Measurements from ENCODE around the gene SRGAP3.

The SRGAP3 gene

DNA sequence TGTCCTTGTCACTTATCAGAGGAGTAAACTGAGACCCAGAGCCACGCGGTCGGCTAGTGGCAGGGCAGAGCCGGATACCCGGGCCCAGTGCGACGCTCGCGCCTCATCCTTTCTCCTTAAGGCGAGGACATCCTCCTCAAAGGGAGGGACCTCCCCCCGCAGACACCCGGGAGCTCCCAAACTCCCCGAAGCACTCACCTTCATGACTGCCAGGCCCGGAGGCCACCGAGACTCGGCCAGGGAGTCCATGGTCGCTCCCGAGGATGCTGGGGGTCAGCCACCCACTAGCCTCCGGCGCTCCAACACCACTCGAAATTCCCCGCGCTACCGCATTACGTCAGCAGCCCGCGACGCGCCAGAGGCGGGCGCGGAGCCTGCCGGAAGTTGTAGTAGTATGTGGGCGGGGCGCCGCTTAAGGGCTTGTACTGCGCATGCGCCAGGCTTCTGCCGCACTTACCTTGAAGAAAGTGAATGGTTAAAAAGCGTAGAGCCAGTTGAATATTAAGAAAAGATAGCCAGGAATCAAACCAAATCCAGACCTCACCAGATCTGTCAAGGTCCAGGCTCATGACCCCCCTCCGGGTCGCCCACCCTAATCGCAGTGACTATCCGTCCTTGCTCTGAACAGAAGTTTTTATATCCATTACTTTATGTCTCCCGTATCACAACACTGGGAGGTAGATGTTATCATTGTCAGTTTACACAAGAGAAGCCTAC is 286.2 kb downstream of the SRGAP3 start, which contains the start of gene RAD18:
RAD18 (minus strand) TSS at position 336 of the 717 bp plus-strand sequence; CDS start at position 249, 87 bp downstream.
- Histone ChIP-seq H3K27ac (ENCODE audit: low read depth, low read length) (peak within 1 kb of the TSS; percentile 65), H3K4me1 (ENCODE audit: control insufficient read depth in 1 of 2, insufficient read depth in 2 of 2, low read length in 2 of 2) (peaks cover 51 to 55% of the 10 kb centered on the region in 2 donors), H3K4me3 (ENCODE audit: low read depth in 1 of 2, low read length in 2 of 2) (peak within 1 kb of the TSS; percentile 92 to 97), H3K9me3 (ENCODE audit: control insufficient read depth in 1 of 2, low read length in 2 of 2) (no peaks in the 10 kb centered on the region), H3K9ac (ENCODE audit: low read depth in 1 of 2, low read length in 2 of 2) (peak within 1 kb of the TSS; percentile 73 to 81), H3K36me3 (ENCODE audit: control insufficient read depth in 1 of 2, insufficient read depth in 2 of 2, low read length in 2 of 2) (peaks cover 3 to 10% of the 10 kb centered on the region in 2 donors), H3K27me3 (ENCODE audit: control insufficient read depth in 1 of 2, insufficient read depth in 2 of 2, low read length in 2 of 2) (no peaks in the 10 kb centered on the region)

DNA sequence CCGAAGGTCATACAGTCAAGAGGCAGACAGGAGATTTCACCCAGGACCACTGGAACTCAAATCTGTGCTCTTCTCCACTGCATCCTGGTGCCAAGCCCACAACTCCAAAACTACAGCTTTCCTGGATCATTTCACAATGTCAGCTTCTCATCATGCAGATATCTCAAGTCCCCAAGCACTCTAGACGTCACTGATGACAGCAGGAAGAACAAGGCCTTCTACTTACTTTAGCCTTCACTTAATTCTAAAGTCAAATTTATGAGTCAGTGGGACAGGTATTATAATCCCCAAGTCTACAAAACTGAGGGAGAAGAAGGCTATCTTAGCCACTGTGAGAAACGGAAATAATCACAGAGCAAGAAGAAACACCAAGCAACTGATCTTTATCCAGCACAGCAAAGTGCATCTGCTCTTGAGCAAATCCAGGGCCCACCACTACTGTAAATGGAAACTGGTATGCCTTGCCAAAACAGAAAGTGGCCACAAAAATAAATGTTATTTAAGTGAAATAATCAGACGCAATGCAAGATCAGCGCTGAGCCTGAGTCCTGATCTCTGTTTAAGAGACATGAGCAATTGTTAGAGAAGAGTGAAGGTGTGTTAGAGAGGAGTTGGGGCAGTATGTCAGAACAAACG is 287.1 kb downstream of the SRGAP3 start:
- peaks cover 42 to 45% of the 10 kb centered on the region in 2 donors for H3K4me1 ChIP-seq (ENCODE audit: control insufficient read depth in 1 of 2, insufficient read depth in 2 of 2, low read length in 2 of 2)
- H3K9ac ChIP-seq (ENCODE audit: low read depth in 1 of 2, low read length in 2 of 2), result peak overlapping the region; percentile 73 to 81
- H3K4me3 ChIP-seq (ENCODE audit: low read depth in 1 of 2, low read length in 2 of 2), result peak overlapping the region; percentile 92 to 97
- no peaks in the 10 kb centered on the region for H3K27me3 ChIP-seq (ENCODE audit: control insufficient read depth in 1 of 2, insufficient read depth in 2 of 2, low read length in 2 of 2)
- H3K27ac ChIP-seq (ENCODE audit: low read depth, low read length), result no peak overlapping the region
- H3K36me3 ChIP-seq (ENCODE audit: control insufficient read depth in 1 of 2, insufficient read depth in 2 of 2, low read length in 2 of 2), result peaks cover 7 to 19% of the 10 kb centered on the region in 2 donors
- H3K9me3 ChIP-seq (ENCODE audit: control insufficient read depth in 1 of 2, low read length in 2 of 2), result no peaks in the 10 kb centered on the region

GRCh38 chr3:8959668-8960067 is 289.8 kb downstream of the SRGAP3 start:
- no peak overlapping the region for H3K4me3 ChIP-seq (ENCODE audit: low read depth in 1 of 2, low read length in 2 of 2)
- H3K27me3 ChIP-seq (ENCODE audit: control insufficient read depth in 1 of 2, insufficient read depth in 2 of 2, low read length in 2 of 2), result no peaks in the 10 kb centered on the region
- H3K9ac ChIP-seq (ENCODE audit: low read depth in 1 of 2, low read length in 2 of 2), result no peak overlapping the region
- no peak overlapping the region for H3K27ac ChIP-seq (ENCODE audit: low read depth, low read length)
- H3K9me3 ChIP-seq (ENCODE audit: control insufficient read depth in 1 of 2, low read length in 2 of 2), result no peaks in the 10 kb centered on the region
- H3K36me3 ChIP-seq (ENCODE audit: control insufficient read depth in 1 of 2, insufficient read depth in 2 of 2, low read length in 2 of 2), result peaks cover 7 to 36% of the 10 kb centered on the region in 2 donors
- H3K4me1 ChIP-seq (ENCODE audit: control insufficient read depth in 1 of 2, insufficient read depth in 2 of 2, low read length in 2 of 2), result peaks cover 23 to 26% of the 10 kb centered on the region in 2 donors

GRCh38 chr3:8954938-8955763 is 294.3 kb downstream of the SRGAP3 start:
- H3K4me3 ChIP-seq (ENCODE audit: low read depth in 1 of 2, low read length in 2 of 2), result no peak overlapping the region
- no peaks in the 10 kb centered on the region for H3K27me3 ChIP-seq (ENCODE audit: control insufficient read depth in 1 of 2, insufficient read depth in 2 of 2, low read length in 2 of 2)
- H3K36me3 ChIP-seq (ENCODE audit: control insufficient read depth in 1 of 2, insufficient read depth in 2 of 2, low read length in 2 of 2), result peaks cover 7 to 36% of the 10 kb centered on the region in 2 donors
- no peaks in the 10 kb centered on the region for H3K9me3 ChIP-seq (ENCODE audit: control insufficient read depth in 1 of 2, low read length in 2 of 2)
- no peaks in the 10 kb centered on the region for H3K4me1 ChIP-seq (ENCODE audit: control insufficient read depth in 1 of 2, insufficient read depth in 2 of 2, low read length in 2 of 2)
- H3K27ac ChIP-seq (ENCODE audit: low read depth, low read length), result no peak overlapping the region
- no peak overlapping the region for H3K9ac ChIP-seq (ENCODE audit: low read depth in 1 of 2, low read length in 2 of 2)

- Histone ChIP-seq H3K36me3 (ENCODE audit: control insufficient read depth in 1 of 2, insufficient read depth in 2 of 2, low read length in 2 of 2) (peaks cover 5 to 26% of the 10 kb centered on the region in 2 donors), H3K9me3 (ENCODE audit: control insufficient read depth in 1 of 2, low read length in 2 of 2) (no peaks in the 10 kb centered on the region), H3K27me3 (ENCODE audit: control insufficient read depth in 1 of 2, insufficient read depth in 2 of 2, low read length in 2 of 2) (no peaks in the 10 kb centered on the region), H3K27ac (ENCODE audit: low read depth, low read length) (no peak overlapping the region), H3K9ac (ENCODE audit: low read depth in 1 of 2, low read length in 2 of 2) (no peak overlapping the region), H3K4me3 (ENCODE audit: low read depth in 1 of 2, low read length in 2 of 2) (no peak overlapping the region), H3K4me1 (ENCODE audit: control insufficient read depth in 1 of 2, insufficient read depth in 2 of 2, low read length in 2 of 2) (no peaks in the 10 kb centered on the region)
These were observed 296.1 kb downstream of the SRGAP3 start for GRCh38 chr3:8953313-8953712.

DNA sequence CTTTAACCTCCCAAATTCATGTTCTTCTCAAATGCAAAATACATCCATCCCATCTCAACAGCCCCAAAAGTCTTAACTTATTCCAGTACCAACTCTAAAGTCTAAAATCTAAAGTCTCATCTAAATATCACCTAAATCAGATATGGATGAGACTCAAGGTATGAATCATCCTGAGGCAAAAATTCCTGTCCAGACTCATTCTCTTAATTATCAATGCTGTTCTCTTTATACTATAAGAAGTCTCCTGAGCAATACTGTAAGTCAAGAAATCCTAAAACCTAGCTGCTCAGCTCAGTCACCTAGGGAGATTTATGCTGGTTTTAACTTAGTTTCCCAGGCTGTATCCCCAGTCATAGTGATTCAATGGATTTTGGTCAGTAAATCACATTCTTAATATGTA is 297.3 kb downstream of the SRGAP3 start:
- no peaks in the 10 kb centered on the region for H3K9me3 ChIP-seq (ENCODE audit: control insufficient read depth in 1 of 2, low read length in 2 of 2)
- no peaks in the 10 kb centered on the region for H3K4me1 ChIP-seq (ENCODE audit: control insufficient read depth in 1 of 2, insufficient read depth in 2 of 2, low read length in 2 of 2)
- H3K9ac ChIP-seq (ENCODE audit: low read depth in 1 of 2, low read length in 2 of 2), result no peak overlapping the region
- H3K27me3 ChIP-seq (ENCODE audit: control insufficient read depth in 1 of 2, insufficient read depth in 2 of 2, low read length in 2 of 2), result no peaks in the 10 kb centered on the region
- H3K27ac ChIP-seq (ENCODE audit: low read depth, low read length), result no peak overlapping the region
- H3K36me3 ChIP-seq (ENCODE audit: control insufficient read depth in 1 of 2, insufficient read depth in 2 of 2, low read length in 2 of 2), result peaks cover 0 to 22% of the 10 kb centered on the region in 2 donors
- no peak overlapping the region for H3K4me3 ChIP-seq (ENCODE audit: low read depth in 1 of 2, low read length in 2 of 2)

DNA sequence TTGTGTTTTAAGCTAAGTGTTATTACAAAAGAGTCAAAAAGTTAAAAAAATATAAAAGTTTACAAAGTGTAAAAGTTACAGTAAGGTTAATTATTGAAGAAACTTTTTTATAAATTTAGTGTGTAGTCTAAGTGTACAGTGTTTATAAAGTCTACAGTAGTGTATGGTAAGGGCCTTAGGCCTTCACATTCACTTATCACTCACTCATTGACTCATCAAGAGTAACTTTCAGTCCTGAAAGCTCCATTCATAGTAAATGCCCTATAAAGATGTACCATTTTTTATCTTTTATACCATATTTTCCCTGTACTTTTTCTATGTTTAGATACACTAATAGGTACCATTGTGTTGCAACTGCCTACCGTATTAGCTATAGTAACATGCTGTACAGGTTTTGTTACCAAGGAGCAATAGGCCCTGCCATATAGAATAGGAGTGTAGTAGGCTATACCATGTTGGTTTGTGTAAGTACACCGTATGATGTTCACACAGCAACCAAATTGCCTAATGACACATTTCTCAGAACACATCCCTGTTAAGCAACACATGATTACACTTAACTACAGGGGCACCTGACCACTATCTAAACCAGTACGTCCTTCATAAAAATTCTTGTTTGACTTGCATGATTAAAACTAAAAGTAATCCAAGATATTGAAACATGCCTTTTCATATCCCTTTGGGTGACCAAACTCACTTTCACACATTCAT is 303.4 kb downstream of the SRGAP3 start:
- H3K4me1 ChIP-seq (ENCODE audit: control insufficient read depth in 1 of 2, insufficient read depth in 2 of 2, low read length in 2 of 2), result no peaks in the 10 kb centered on the region
- H3K9me3 ChIP-seq (ENCODE audit: control insufficient read depth in 1 of 2, low read length in 2 of 2), result no peaks in the 10 kb centered on the region
- H3K4me3 ChIP-seq (ENCODE audit: low read depth in 1 of 2, low read length in 2 of 2), result no peak overlapping the region
- no peak overlapping the region for H3K9ac ChIP-seq (ENCODE audit: low read depth in 1 of 2, low read length in 2 of 2)
- peaks cover 12 to 22% of the 10 kb centered on the region in 2 donors for H3K36me3 ChIP-seq (ENCODE audit: control insufficient read depth in 1 of 2, insufficient read depth in 2 of 2, low read length in 2 of 2)
- H3K27me3 ChIP-seq (ENCODE audit: control insufficient read depth in 1 of 2, insufficient read depth in 2 of 2, low read length in 2 of 2), result no peaks in the 10 kb centered on the region
- H3K27ac ChIP-seq (ENCODE audit: low read depth, low read length), result no peak overlapping the region

DNA sequence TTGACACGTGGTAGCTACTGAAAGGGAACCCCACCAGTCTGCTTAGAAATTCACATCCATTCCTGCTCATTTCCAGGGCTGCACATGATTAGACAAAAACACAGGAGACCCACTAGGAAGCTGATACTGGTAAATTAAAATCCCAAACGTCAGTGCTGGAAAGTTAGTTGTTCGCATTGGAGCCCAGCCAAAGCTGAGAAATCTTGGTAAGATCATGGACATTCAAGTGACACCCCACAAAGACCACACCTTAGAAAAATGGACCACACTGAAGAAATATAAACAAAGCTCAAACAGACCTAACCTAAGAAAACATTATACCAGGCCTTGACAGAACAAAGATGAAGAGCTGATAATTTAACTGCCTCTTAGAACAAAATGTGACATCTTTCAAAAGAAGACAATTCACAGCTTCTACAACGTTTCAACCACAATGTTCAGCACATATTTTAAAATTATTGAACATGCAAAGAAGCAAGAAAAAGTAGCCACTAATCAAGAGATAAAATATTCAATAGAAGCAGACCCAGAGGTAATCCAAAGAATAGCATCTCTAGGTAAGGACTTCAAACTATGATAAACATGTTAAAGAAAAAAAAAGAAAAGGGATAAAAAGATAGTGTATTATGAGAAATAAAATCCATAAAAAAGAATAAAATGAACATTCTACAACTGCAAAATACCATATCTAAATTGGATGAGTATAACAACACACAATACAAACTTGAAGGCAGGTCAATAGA is 306.5 kb downstream of the SRGAP3 start:
- Histone ChIP-seq H3K9me3 (ENCODE audit: control insufficient read depth in 1 of 2, low read length in 2 of 2) (no peaks in the 10 kb centered on the region), H3K27ac (ENCODE audit: low read depth, low read length) (no peak overlapping the region), H3K9ac (ENCODE audit: low read depth in 1 of 2, low read length in 2 of 2) (no peak overlapping the region), H3K36me3 (ENCODE audit: control insufficient read depth in 1 of 2, insufficient read depth in 2 of 2, low read length in 2 of 2) (peaks cover 21 to 35% of the 10 kb centered on the region in 2 donors), H3K4me3 (ENCODE audit: low read depth in 1 of 2, low read length in 2 of 2) (no peak overlapping the region), H3K27me3 (ENCODE audit: control insufficient read depth in 1 of 2, insufficient read depth in 2 of 2, low read length in 2 of 2) (no peaks in the 10 kb centered on the region), H3K4me1 (ENCODE audit: control insufficient read depth in 1 of 2, insufficient read depth in 2 of 2, low read length in 2 of 2) (no peaks in the 10 kb centered on the region)

DNA sequence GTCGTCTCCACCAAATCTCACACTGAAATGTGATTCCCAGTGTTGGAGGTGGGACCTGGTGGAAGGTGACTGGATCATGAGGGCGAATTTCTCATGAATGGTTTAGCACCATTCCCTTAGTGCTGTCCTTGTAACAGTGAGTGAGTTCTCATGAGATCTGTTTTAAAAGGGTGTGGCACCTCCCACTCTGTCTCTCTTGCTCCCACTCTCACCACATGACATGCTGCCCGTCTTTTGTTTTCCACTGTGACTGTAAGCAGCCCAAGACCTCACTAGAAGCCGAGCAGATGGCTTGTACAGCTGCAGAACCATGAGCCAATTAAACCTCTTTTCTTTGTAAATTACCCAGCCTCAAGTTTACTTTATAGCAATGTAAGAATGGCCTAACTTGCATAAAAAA is 307.3 kb downstream of the SRGAP3 start:
- no peaks in the 10 kb centered on the region for H3K9me3 ChIP-seq (ENCODE audit: control insufficient read depth in 1 of 2, low read length in 2 of 2)
- no peak overlapping the region for H3K9ac ChIP-seq (ENCODE audit: low read depth in 1 of 2, low read length in 2 of 2)
- peaks cover 21 to 35% of the 10 kb centered on the region in 2 donors for H3K36me3 ChIP-seq (ENCODE audit: control insufficient read depth in 1 of 2, insufficient read depth in 2 of 2, low read length in 2 of 2)

More for the DNA sequence above, 307.3 kb downstream of the SRGAP3 start:
- Histone ChIP-seq H3K4me1 (ENCODE audit: control insufficient read depth in 1 of 2, insufficient read depth in 2 of 2, low read length in 2 of 2) (no peaks in the 10 kb centered on the region), H3K27ac (ENCODE audit: low read depth, low read length) (no peak overlapping the region), H3K27me3 (ENCODE audit: control insufficient read depth in 1 of 2, insufficient read depth in 2 of 2, low read length in 2 of 2) (no peaks in the 10 kb centered on the region), H3K4me3 (ENCODE audit: low read depth in 1 of 2, low read length in 2 of 2) (no peak overlapping the region)

Measured in duodenal mucosa (tissue), 2 donors.